ENCODE results near the gene KLF17.
"Not testable (repeated sequence)": the region's sequence is repeated elsewhere in the genome, so short reads cannot be mapped to it uniquely, and the experiment has no call there.

Gene KLF17

DNA sequence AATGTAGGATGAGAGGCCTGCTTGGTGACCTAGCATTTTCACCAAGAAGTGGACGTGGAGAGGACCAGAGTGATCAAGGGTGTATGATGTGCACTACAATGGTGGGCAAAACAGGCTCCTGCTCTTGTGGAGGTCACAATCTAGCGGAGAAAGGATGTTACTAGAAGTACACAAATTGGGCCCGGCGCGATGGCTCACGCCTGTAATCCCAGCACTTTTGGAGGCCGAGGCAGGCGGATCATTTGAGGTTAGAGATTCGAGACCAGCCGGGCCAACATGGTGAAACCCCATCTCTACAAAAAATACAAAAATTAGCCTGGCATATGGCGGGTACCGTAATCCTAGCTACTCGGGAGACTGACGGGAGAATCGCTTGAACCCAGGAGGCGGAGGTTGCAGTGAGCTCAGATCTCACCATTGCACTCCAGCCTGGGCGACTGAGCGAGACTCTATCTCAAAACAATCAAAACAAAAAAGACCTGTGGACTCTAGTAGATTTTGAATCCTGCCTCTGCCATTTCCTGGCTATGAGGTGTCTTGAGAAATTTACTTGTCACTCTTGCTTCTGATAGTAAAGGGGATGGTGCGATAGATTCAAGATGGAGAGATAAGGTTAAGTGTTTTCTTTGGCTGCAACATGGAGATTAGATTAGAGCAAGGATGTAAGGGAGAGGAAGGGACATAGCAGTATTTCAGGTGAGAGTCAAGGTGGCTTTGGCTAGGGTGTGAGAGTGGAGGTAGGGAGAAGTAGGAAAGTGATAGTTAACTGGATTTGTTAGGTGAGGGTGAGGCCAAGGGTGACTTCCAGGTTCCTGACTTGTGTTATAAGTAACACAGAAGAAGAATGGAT, 15.7 kb downstream of the KLF17 start:
- TF ChIP-seq, protein P1, sequence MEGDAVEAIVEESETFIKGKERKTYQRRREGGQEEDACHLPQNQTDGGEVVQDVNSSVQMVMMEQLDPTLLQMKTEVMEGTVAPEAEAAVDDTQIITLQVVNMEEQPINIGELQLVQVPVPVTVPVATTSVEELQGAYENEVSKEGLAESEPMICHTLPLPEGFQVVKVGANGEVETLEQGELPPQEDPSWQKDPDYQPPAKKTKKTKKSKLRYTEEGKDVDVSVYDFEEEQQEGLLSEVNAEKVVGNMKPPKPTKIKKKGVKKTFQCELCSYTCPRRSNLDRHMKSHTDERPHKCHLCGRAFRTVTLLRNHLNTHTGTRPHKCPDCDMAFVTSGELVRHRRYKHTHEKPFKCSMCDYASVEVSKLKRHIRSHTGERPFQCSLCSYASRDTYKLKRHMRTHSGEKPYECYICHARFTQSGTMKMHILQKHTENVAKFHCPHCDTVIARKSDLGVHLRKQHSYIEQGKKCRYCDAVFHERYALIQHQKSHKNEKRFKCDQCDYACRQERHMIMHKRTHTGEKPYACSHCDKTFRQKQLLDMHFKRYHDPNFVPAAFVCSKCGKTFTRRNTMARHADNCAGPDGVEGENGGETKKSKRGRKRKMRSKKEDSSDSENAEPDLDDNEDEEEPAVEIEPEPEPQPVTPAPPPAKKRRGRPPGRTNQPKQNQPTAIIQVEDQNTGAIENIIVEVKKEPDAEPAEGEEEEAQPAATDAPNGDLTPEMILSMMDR (IDR thresholded peaks at IDR 0.05; ENCODE audit: borderline replicate concordance, control extremely low read depth, extremely low read depth, insufficient read depth, missing control alignments) = no peak
- no peak for DNase-seq (ENCODE audit: low spot score)
- in situ Hi-C loops (cut with MboI; ENCODE audit: low sequenced_read_pairs, unreplicated experiment) = no loop called here

DNA sequence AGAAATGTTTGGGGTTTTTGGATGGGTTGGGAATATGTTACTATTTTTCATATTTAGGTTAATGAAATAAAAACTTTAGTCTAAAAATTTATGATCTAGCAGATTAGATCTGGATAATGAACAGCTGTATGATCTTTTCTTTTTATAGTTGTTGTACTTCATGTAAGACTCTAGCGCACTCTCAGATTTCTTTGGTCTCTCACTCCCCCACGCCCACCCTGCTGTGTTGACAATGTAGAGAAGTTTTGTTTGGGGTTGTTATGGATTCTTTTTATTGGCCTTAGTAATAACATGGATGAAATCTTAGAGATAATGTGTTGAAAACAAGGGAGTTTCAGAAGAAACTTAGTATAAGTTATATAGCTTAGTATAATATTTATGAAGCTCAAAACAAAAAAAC, 17.3 kb downstream of the KLF17 start:
- TF ChIP-seq, protein P1 (IDR thresholded peaks at IDR 0.05; ENCODE audit: borderline replicate concordance, control extremely low read depth, extremely low read depth, insufficient read depth, missing control alignments) = no peak
- no peak for DNase-seq (ENCODE audit: low spot score)
- in situ Hi-C loops (cut with MboI; ENCODE audit: low sequenced_read_pairs, unreplicated experiment) = no loop called here

DNA sequence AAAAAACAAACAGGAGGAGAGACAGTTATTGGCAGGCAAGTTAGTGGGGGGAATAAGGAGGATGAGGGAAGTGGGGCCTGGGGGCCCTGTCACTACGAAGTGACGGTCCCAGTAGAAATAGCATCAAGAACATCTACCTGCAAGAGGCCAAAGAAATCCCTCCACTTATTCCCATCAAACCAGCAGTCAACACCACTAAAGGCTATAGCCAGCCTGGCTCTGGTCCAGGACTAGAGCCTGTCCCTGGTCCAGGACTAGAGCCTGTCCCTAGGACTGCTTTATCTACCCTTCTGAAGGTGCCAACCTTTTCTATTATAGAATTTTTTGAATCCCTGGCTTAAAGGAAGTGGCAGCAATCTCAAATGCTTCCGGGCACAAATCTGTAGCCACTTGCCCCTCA, 19.6 kb downstream of the KLF17 start:
- no peak for DNase-seq (ENCODE audit: low spot score)
- in situ Hi-C loops (cut with MboI; ENCODE audit: low sequenced_read_pairs, unreplicated experiment) = no loop called here
- TF ChIP-seq, protein P1 (IDR thresholded peaks at IDR 0.05; ENCODE audit: borderline replicate concordance, control extremely low read depth, extremely low read depth, insufficient read depth, missing control alignments) = no peak

DNA sequence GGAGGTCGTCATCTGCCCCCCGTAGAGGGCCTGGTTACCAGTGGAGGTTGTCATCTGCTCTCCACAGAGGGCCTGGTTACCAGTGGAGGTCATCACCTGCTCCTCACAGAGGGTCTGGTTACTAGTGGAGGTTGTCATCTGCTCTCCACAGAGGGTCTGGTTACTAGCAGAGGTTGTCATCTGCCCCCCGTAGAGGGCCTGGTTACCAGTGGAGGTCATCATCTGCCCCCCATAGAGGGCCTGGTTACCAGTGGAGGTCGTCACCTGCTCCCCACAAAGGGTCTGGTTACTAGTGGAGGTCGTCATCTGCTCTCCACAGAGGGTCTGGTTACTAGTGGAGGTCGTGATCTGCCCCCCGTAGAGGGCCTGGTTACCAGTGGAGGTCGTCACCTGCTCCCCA, 20.9 kb downstream of the KLF17 start:
- in situ Hi-C loops (cut with MboI; ENCODE audit: low sequenced_read_pairs, unreplicated experiment) = not testable (repeated sequence)

DNA sequence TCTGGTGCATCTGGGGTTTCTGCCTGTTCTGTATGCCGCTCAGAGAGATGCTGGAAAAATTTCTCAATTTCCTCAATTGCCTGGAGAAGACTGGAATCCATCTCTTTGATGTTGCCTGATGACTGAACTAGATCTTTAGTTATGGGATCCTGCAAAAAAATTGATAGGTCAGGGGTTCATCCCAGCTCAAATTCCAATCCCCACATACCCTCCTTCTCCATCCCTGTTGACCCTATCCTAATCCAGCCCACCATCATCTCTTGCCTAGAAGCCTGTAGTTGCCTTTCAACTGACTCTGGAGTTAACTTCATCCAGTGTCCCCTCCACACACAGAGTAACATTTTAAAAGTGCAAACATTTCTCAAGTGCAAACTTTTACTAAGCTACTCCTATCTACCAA, 22.9 kb downstream of the KLF17 start, which contains the start of gene KLF18:
Gene KLF18 (minus strand): TSS at position 101 of the 400 bp plus-strand sequence. CDS start 0 bp downstream, at position 101.
- TF ChIP-seq, protein P1 (IDR thresholded peaks at IDR 0.05; ENCODE audit: borderline replicate concordance, control extremely low read depth, extremely low read depth, insufficient read depth, missing control alignments) = no peak
- no peak for DNase-seq (ENCODE audit: low spot score)
- in situ Hi-C loops (cut with MboI; ENCODE audit: low sequenced_read_pairs, unreplicated experiment) = no loop called here

More for the DNA sequence above, 20.9 kb downstream of the KLF17 start:
- not testable (repeated sequence) for DNase-seq (ENCODE audit: low spot score)

DNA sequence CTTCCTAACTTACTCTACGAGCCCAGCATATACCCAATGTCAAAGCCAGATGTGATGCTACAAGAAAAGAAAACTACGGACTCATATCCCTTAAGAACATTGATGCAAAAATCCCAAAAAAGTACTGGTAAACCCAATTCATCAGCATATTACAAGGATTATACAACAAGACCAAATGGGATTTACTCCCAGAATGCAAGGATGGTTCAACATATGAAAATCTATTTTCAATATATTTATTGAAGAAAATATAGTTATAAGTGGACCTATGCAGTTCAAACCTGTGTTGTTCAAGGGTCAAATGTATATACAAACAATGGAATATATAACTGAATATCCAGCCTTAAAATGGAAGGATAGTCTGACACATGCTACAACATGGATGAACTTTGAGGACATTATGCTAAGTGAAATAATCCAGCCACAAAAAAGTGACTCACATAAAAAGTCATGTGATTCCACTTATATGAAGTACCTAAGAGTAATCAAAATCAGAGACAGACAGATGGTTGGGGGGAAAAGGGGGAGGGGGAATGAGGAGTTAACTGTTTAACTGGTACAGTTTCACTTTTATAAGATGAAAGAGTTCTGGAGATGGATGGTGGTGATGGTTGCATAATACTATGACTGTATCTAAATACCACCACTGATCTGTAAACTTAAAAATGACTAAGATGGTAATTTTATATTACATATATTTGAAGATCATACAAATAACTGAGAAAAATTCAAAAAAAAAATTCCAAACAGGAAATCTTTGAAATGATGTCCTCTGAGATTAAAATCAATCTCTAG, 26.5 kb downstream of the KLF17 start:
- TF ChIP-seq, protein P1 (IDR thresholded peaks at IDR 0.05; ENCODE audit: borderline replicate concordance, control extremely low read depth, extremely low read depth, insufficient read depth, missing control alignments) = no peak
- in situ Hi-C loops (cut with MboI; ENCODE audit: low sequenced_read_pairs, unreplicated experiment) = no loop called here
- no peak for DNase-seq (ENCODE audit: low spot score)
